ENCODE data around the gene LRRC49.

LRRC49 gene

DNA sequence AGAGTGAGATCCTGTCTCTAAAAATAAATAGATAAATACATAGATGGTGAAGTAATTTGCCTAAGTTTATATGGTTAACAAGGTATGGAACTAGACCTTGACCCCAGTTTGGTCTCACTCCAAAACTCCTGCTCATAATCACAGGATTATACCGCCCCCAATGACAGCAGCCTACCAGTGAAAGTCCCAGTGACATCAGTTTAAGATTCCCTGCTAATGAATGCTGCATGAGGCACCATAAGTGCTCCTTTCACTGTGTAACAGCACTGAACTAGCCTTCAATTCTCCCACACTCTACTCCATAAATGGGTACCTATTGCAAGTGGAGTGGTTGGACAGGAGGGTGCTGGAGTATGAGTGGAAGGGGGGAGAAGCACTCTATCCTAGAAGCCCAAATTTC, 199.0 kb downstream of the LRRC49 start:
- no peak for DNase-seq (ENCODE audit: low read depth, low spot score)

DNA sequence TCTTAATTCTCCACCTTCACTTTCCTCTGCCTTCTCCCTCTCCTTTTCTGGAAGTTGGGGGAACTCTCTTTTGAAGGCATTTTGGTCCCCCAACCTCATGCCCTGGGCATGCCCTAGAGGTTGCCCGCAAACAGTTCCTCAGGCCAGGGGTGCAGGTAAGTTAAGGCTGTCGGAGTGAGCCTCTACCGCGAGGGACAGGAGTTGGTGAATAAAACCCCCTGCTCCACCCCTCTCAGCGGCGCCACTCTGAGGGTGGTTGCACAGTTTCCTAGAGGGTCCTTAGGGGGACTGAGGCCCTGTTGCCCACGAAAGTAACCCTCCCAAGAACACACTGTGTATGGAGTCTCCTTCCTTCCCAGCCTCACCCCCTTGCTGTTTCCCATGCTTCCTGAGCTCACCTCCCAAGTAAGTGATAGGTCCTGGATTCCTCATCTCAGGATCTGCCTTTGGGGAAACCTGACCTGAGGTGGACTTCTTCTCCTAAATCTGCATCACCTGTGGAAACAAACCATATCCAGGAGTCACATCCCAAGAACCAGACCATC, 199.5 kb downstream of the LRRC49 start:
- no peak for DNase-seq (ENCODE audit: low read depth, low spot score)

- no peak for DNase-seq (ENCODE audit: low read depth, low spot score)
These were observed 200.7 kb downstream of the LRRC49 start for GRCh38 chr15:71093054-71094024.

DNA sequence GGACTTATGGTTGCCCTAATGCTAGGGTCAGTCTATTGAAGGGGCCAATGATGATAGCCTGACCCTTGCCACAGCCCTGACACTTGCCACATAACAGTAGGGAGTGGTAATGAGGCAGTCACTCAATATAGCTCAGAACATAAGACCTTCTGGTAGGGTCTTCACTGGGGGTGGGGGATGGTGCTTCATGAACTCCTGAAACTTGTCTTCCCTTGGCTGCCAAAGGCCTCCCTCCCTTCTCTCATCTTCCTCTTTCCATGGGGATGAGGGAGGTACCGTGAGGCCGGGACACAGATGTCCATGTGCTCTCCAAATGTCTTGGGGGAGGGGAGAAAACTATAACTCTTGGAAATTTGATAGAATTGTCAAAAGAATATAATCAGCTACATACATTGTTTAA, 201.5 kb downstream of the LRRC49 start:
- DNase-seq (ENCODE audit: low read depth, low spot score): no peak

DNA sequence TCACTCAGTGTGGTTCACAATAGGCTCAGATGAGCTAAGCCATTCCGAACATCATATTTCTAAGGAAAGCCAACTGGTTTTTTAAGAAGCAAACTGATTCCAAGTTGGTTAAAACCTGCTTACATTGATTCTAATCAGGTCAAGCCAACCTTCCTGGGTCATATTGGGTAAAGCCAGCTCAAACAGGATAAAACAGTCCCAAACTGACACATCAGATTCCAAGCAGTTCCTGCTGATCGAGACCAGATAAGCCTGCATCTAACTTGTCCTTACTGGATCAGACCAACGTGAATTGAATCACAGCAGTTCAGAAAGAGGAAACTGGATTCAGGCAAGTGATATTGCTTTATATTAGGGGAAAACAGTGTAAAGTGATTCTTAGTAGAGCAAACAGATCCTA, 204.1 kb downstream of the LRRC49 start:
- no peak for DNase-seq (ENCODE audit: low read depth, low spot score)

DNA sequence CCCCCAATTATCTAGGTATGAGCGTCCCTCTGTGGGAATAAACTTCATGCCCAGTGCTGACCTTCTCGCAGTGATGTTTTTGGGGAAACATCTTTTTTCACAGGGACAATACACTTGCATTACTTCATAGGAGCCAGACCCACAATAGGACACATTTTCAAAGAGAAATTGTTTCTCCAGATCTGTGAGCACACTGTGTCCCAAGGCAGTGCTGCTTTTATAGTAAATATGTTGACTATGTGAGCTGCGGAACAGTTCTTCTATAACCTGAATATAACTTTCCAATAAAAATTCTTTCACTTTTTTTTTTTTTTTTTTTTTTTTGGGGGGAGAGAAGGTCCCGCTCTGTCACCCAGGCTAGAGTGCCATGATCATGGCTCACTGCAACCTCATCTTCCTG, 205.3 kb downstream of the LRRC49 start:
- DNase-seq (ENCODE audit: low read depth, low spot score): no peak

DNA sequence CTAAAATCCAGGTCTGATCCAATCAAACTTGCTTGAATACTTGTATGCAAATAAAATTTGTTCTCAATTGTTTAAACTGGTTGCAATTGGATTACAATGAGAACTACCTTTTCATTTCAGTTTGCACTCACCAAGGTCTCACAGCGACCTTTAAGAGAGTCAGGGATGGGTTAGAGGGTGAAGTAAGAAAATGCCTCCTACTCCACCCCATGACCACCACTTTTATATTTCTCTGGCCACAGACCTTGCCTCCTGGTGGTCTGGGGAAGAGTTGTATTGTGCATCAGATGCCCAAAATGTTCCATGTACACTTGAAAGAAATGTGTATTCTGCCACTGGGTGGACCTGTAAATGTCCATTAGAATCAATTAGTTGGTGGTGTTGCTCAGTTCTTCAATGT, 206.3 kb downstream of the LRRC49 start:
- DNase-seq (ENCODE audit: low read depth, low spot score): no peak
